ENCODE data around the gene MKNK1.

DNA sequence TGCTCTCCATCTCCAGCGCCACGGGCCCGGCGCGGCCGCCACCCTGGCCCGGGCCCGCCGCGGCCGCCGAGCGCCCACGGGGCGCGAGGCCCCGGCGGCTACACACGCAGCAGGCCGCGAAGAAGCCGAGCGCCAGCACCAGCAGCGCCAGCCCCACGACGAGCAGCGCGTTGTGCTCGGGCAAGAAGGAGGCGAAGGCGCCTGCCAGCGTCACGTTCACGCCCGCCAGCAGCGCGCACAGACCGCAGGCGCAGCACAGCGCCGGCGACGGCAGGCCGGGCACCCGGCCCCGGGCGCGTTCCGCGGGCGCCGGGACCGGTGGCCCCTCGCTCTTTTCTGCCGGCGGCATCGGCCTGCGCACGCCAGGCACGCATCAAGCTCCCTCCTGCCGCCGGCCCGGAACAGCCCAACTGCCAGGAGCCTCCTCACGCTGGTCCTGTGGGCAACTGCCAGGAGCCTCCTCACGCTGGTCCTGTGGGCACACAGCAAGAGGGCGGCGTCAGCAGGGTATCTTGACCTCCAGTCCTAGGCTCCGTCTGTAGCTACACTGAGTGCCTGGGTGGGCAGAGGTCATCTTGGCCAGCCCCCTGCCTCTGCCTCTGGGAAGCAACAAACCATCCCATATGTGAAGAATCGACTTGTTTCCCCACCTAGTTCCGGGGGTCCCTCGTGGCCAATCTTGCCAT, 70.7 kb downstream of the MKNK1 start:
- TF ChIP-seq TAF1 (IDR thresholded peaks at IDR 0.05; ENCODE audit: low read depth, low read length), result no peak
- no peak for TF ChIP-seq POLR2A (IDR thresholded peaks at IDR 0.05; ENCODE audit: low read depth, low read length)
- no peak for TF ChIP-seq POLR2AphosphoS5 (IDR thresholded peaks at IDR 0.05; ENCODE audit: low read depth, low read length)
- TF ChIP-seq PAX5 (IDR thresholded peaks at IDR 0.05; ENCODE audit: insufficient read depth, low read length, severe bottlenecking), result no peak
- no peak for TF ChIP-seq SPI1 (IDR thresholded peaks at IDR 0.05; ENCODE audit: low read depth, low read length)
- TF ChIP-seq POU2F2 (IDR thresholded peaks at IDR 0.05; ENCODE audit: low read depth, low read length), result no peak
